Neural progenitor cell (in vitro differentiated cells): ENCODE measurements around the gene ST13.

Experiments used
- EZH2 ChIP-seq: fragments of 200-600 bp; sonication (generic); IDR thresholded peaks from 2 replicates; pipeline ENCODE4 v1.6.1; 2017; ENCODE audit warnings: antibody characterized with exemption, mild to moderate bottlenecking, moderate library complexity
- TF ChIP-seq, protein P1 (sequence below): fragments of 200-600 bp; sonication (generic); IDR thresholded peaks from 2 replicates; pipeline ENCODE4 v1.5.1; 2017; ENCODE audit warnings: antibody characterized with exemption, mild to moderate bottlenecking

GRCh38 chr22:40890881-40891280 is 34.4 kb upstream of the ST13 start:
- TF ChIP-seq, protein P1, sequence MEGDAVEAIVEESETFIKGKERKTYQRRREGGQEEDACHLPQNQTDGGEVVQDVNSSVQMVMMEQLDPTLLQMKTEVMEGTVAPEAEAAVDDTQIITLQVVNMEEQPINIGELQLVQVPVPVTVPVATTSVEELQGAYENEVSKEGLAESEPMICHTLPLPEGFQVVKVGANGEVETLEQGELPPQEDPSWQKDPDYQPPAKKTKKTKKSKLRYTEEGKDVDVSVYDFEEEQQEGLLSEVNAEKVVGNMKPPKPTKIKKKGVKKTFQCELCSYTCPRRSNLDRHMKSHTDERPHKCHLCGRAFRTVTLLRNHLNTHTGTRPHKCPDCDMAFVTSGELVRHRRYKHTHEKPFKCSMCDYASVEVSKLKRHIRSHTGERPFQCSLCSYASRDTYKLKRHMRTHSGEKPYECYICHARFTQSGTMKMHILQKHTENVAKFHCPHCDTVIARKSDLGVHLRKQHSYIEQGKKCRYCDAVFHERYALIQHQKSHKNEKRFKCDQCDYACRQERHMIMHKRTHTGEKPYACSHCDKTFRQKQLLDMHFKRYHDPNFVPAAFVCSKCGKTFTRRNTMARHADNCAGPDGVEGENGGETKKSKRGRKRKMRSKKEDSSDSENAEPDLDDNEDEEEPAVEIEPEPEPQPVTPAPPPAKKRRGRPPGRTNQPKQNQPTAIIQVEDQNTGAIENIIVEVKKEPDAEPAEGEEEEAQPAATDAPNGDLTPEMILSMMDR, result no peak
- TF ChIP-seq EZH2, result no peak
